ENCODE data around the gene TRNAU1AP.

- no peak for TF ChIP-seq CTCF (IDR thresholded peaks at IDR 0.05)
- no peak for TF ChIP-seq POLR2A (IDR thresholded peaks at IDR 0.05)
Observed at GRCh38 chr1:28578696-28579218, 25.9 kb downstream of the TRNAU1AP start.
